Stimulated activated CD8-positive, alpha-beta memory T cell treated with anti-CD3 and anti-CD28 coated beads, Interleukin-7, amount 100 ng/mL, for 4 hours (primary cell): ENCODE measurements around the gene CTAGE6.
"Not testable (repeated sequence)": the region's sequence is repeated elsewhere in the genome, so short reads cannot be mapped to it uniquely, and the experiment has no call there.

Experiments
- DNase-seq, 2 donors: peaks; one replicate each; pipeline ENCODE4 v3.0.0-alpha.2; 2020; ENCODE audit warnings: low read depth in 2 of 2

Gene CTAGE6, protein sequence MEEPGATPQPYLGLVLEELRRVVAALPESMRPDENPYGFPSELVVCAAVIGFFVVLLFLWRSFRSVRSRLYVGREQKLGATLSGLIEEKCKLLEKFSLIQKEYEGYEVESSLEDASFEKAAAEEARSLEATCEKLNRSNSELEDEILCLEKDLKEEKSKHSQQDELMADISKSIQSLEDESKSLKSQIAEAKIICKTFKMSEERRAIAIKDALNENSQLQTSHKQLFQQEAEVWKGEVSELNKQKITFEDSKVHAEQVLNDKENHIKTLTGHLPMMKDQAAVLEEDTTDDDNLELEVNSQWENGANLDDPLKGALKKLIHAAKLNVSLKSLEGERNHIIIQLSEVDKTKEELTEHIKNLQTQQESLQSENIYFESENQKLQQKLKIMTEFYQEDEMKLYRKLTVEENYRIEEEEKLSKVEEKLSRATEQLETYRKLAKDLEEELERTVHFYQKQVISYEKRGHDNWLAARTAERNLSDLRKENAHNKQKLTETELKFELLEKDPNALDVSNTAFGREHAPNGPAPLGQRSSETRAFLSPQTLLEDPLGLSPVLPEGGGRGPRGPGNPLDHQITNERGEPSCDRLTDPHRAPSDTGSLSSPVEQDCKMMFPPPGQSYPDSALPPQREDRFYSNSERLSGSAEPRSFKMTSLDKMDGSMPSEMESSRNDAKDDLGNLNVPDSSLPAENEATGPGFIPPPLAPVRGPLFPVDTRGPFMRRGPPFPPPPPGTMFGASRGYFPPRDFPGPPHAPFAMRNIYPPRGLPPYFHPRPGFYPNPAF

DNA sequence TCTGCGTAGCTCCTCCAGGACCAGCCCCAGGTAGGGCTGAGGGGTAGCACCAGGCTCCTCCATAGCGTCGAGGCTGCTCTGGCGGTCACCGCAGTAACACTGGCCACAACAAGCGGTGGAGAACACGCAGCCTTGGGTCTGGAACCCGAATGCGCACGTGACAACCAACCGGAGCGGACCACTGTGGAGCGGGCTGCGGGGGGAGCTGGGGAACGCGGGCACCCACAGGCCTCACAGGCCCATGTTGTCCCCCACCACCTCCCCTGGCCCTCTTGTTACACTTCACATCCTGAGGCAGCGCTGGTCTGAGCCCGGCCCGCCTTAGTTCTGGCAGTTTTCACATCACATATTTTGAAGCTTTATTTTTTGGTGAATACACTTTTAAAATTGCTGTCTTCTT lies at the start of gene CTAGE6:
Gene CTAGE6, minus strand, starts transcription at position 101 of the 400 bp plus-strand sequence. Its CDS starts 38 bp downstream, at position 63.
- DNase-seq = not testable (repeated sequence)

DNA sequence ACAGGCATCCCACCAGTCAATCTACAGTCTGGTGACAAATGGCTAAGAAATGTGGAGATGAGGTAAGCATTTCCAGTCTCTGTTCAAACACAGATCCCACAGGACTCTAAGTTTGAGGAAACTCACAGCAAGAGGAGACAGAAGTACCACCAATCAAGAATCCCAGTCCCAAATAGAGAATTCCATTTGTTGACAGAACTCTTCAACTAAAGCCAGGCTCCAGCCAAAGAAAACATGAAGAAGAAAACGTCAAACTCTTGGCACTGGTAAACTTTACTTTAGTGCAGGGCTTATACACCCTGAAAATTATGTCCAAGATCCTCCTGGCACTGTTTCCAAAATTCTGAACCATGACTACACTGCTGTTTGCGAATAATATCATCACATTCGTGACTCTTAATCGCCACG lies 49.2 kb upstream of the CTAGE6 start:
- DNase-seq = not testable (repeated sequence)

DNA sequence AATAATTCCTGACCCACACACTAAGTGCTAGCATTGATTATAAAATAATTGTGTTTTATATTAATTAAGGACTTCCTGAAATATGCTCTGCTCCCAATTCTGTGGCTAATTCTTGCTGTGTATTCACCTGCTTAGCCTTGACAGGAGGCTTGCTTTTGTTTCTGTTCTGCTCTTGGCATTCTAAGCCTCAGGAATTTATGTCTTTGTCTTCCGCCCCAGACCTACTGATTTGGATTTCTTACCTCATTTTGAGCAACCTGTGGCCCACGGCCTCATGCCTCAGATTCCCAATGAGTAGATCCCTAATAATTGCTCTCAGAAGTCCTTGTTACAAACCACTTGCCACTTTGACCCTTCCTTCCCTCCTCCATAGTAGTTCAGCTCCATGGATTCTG lies 40.4 kb upstream of the CTAGE6 start:
- not testable (repeated sequence) for DNase-seq

DNA sequence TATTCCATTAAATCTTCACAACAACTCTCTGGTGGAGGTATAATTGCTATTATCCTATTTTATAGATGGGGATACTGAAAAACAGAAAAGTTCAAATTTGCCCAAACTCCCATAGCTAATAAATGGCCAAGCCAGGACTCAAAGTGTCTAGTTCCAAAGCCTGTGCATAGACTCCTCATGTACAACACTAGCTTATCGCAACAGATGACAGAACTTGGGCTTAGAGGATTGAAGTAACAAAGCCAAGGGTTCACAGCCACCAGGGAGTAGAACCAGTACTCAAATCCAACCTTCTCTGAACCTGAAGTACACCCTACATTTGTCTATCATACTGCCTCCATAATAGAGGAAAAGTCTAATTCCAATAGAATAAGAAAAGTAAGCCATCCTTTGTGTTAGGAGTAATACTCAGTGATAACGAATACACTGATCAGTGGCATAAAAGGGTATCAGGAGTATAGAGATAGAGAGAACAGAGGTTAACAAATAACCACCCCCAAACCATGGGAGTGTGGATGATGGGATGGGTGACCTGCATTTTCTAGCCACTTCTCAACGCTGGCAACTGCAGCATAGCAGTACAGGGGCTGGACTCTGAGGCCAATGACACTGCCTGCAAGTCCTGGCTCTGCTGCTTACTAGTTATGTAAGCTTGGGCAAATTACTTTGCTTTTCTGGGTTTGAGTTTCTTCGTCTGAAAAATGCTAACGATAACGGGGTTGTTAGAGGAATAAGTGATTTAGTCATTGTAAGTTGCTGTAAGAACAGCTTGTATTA lies 39.8 kb upstream of the CTAGE6 start:
- DNase-seq = not testable (repeated sequence)

DNA sequence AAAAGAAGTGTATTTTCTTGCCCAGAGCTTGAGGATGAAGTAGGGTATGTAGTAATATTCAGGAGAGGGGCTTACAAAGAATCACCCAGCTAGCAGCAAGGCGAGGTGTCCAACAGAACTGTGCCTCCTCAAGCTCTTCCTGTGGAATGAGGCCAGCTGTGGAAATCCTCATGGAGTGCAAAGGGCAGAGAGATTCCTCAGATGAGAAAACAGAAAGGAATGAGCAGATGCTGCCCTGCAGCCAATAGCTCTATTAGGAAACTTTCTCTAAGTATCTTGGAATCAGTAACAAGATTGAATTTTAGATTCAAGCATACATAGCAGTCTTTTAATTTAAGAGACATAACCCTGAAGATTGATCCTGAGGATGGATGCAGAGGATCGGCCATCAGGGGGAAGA lies 38.2 kb upstream of the CTAGE6 start:
- DNase-seq = not testable (repeated sequence)

DNA sequence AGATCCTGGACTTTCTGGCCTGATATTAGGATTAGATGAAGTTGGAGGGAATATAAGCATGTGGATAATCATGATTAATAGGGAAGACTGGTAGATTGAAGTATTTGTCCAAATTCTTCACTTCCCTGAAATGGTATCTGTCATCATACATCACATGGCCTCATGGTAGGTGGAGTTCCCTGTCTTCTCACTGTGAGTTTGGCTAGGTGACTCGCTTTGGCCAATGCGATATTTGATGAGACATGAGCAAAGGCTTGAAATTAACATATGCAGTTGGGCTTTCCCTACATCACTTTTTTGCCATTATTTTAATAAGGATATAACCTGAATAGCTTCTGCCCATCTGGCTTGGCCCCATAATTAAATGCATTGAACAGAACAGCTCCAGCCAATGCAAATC lies 35.1 kb upstream of the CTAGE6 start:
- not testable (repeated sequence) for DNase-seq

DNA sequence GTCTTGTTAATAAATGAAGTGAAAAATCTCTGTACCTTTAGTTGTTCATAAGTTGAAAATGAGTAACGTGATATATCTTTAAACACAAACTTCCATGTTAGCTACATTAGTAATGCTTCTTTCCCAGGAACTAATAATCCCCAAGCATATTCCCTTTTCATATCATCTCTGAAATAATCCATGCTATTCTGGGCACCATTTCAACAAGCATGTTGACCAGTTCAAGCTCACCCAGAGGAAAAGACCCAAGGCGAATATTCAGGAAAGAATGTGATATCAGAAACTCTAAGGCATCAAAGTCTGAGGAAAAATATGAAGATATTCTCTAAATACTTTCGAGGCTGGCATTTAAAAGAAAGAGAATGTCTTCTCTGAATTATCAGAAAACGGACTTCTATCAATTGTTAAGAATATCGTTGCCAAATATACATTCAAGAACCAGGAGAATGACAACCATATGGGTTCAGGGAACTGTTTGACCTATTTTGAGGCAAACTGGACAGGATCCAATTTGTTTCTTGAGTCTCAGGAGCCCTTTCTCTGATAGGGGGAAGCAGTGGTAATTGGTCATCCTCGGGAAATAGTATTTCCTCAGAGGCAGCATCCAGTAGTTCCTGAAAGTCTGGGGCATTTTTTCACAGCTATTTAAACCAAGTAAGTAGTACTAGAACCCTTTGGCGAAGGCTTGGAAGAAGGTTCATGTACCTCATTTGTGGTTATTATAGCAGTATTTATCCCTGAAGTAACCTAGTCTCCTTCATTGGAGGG lies 28.1 kb upstream of the CTAGE6 start:
- DNase-seq = not testable (repeated sequence)

DNA sequence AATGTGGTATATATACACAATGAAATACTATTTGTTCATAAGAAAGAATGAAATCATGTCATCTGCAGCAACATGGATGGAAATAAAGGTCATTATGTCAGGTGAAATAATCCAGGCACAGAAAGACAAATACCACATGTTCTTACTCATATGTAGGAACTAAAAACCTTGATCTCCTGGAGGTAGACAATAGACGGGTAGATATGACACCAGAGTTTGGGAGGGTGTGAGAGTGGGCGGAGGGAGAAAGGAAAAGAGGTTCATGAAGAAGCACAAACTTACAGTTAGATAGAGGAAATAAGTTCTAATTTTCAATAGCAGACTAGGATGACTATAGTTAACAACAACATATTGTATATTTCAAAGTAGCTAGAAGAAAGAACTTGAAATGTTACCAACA lies 22.1 kb upstream of the CTAGE6 start:
- not testable (repeated sequence) for DNase-seq

DNA sequence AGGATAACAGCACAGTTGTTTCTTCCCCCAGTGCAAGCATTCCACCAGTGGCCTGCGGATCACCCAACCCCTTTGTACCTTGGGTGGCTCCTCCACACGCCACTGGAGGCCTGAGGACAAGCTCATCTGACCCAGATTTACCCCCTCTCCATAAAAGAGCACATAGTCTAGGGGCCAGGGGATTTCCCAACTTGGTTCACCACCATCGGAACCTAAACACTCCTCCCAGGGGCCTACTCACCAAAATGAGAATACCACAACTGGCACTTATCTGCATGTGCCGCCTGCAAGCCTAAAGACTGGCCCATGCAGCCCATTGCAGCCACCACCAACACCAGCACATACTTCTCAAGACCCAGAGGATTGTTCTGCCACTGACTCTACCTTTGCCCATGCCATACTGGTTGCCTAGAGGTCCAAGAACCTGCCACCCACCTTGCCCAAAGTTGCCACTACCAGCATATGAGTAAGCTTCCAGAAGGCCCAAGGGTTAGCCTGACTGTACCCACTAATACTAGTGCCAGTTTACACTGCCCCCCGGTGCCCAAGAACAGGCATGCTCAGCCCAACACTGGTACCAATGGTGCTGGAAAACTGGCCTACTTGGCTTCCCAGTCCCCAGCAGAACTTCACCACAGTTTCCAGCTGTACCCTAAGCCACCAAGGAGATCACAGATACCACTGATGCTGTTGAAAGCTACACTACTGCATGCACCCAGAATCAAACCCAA lies 15.4 kb upstream of the CTAGE6 start:
- not testable (repeated sequence) for DNase-seq

DNA sequence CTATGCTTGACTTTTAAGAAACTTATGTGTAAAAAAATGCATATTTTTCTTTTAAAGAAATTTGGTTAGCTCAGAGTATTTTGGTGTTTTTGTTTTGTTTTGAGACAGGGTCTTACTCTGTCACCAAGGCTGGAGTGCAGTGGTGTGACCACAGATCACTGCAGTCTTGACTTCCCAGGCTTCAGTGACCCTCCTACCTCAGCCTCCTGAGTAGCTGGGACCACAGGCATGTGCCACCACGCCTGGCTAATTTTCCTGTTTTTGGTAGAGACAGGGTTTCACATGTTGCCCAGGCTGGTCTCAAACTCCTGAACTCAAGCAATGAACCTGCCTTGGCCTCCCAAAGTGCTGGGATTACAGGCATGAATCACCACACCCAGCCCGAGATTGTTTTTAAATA lies 10.0 kb upstream of the CTAGE6 start:
- not testable (repeated sequence) for DNase-seq

DNA sequence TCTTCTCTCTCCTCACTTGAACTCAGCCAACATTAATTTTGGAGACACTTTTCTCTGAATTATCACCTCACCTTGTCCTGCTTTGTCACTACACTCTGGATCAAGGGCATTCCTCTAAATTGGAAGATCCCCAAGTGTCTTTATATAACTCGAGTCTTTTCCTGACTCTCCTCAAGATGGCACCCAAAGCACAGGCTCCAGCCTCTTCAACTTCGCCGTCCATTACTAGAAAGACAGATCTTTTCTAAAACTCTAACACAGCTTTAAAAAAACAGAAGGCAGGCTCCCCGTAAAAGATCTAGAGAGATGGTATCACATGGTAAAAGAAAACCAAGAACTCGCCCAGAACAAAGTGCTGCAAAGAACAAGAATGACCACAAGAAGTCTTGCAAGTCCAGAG lies 8.2 kb upstream of the CTAGE6 start:
- not testable (repeated sequence) for DNase-seq

DNA sequence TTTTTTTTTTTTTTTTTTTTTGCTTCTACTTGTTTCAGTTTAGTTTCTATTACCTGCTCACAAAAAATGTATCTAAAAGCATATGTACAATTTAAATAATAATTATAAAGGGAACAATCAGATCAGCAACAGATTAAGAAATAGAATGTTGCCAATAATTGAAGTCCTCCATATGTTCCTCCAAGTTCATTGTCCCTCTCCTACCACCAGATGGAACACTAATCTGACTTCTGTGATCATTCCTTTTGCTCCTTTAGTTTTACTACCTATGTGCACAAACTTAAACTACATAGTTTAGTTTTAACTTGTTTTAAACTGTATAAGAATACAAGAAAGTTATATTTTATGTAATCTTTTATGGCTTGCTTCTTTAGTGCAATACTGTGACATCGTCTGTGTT lies 5.6 kb upstream of the CTAGE6 start:
- not testable (repeated sequence) for DNase-seq

DNA sequence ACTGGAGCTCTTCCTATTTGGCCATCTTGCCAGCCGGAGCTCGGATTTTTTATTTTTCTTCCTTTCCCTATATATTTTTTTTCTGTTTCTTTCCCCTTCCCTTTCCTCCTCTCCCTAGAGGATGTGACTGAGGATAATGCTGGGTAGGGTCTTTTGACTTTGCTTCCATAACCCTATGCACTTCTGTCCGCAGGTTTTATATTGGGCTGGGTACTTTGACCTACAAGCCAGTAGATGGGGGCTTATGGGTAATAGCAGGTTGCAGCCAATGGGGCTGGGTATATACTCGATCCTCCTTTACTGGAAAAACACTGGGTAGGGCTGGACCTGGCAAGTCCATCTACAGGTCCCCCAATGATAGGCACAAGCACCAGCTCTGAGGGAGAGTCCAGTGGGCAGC lies 12.2 kb downstream of the CTAGE6 start:
- not testable (repeated sequence) for DNase-seq

DNA sequence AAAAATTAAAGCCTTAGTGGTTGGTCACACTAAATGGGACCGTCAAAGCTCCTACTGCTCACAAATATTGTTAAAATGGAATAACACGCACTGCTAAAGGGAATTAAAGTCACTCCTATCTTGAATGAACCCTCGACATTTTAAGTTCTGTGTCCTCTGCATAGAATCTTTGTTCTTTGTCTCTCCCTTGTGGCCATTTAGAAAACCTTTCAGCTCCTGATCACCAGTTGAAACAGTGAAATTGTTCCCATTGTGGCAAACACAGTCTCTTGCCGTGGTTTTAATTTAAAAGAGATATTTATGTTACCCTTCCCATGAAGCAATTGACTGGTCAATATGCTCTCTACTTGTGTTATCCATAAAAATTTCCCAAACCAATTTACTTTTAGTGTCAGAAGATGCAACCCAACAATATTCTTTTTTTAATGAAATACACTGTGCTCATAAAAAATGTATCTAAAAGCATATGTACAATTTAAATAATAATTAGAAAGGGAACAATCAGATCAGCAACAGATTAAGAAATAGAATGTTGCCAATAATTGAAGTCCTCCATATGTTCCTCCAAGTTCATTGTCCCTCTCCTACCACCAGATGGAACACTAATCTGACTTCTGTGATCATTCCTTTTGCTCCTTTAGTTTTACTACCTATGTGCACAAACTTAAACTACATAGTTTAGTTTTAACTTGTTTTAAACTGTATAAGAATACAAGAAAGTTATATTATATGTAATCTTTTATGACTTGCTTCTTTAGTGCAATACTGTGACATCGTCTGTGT lies 20.3 kb downstream of the CTAGE6 start:
- not testable (repeated sequence) for DNase-seq

DNA sequence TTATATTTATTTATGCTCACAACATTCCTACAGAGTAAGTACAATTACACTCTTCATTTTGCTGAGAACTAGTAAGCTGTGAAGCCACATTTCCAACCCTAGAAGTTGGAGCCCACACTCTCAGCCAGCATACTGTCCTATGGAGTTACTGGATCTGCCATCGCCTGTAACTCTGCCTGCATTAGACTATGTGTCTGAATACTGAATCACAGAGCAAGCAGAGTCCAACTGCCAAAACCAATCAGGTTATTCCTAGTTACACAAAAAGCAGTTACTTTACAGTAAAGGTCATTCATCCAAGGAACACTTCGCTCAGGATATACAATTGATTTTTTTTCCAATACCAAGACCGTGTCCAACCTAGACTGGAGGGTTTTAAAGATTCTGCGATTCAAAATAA lies 21.5 kb downstream of the CTAGE6 start:
- no peak for DNase-seq

DNA sequence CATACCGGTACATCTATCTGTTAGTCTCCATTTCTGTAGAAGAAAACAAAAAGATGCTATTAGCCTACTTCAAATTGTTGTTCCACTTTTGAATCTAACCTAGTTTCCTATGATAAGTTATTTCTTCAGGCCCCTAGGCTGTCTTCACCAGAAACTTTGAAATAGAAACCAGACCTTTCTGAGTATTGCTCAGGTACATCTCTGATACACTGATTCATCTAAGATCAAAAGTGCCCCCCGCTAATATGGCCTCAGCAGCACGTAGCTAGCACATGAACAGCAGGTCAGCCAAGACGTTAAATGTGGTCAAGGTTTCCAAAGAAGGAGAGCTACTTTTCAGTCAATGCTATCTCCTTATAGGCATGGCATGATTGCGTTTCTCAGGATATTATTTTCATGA lies 23.6 kb downstream of the CTAGE6 start:
- DNase-seq = no peak

DNA sequence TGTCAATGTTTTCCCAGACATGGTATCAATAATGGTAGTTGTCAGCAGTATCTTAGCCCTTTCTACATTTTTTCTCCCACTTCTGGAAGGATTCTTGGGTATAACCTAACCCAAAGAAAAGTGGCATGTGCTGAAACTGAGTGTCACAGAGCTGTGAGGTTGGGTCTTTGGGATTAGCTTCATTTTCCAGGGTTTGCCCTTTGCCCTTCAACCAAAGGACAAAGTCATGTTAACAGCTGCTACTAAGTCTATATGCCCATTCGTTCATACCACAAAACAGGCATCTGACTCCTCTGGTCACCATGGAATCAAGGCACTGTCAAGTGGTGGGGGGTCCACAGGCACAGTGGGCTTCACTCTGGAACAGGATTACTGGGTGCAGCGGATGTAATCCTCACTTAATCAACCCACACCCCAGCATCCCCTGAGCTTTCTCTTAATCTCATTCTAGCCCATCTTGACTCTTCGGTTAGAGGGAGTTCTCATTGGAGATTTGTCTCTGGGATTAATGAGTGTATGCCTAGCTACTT lies 29.1 kb downstream of the CTAGE6 start:
- no peak for DNase-seq

DNA sequence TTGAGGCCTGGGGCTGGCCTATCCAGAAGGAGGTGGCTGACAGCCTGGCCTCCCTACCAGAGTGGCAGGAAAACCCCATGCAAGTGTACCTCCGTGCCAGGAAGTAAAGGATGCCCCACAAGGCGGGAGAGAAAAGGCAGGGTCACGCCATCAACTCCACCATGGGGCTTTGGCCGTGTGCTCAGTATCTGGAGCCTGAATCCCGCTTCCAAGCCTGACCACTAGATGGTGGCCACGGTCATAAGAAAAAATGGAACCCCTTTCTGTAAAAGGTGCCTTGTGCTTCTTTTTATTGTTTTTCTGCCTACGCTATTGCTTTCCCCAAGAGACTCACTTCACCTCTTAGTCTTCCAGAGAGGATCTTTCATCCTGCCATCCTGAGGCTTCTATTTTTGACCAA lies 29.9 kb downstream of the CTAGE6 start:
- not testable (repeated sequence) for DNase-seq

DNA sequence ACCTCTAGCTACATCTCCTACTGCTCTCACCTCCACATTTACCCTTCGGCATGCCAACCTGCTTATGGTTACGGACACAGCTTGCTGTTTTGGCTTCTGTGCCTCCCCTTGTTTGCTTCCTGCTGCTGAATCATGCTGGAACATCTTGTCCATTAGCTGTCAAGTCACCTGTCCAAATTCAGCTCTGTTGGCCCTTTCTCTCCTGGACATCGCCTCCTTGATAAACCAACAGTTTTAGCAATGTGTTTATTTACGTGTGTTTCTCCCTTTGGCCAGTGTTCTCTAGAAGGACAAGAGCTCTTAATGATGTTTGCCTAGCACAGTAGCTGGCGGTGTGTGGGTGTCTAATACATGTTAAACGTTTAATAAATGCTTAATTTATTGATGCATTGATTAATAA lies 31.4 kb downstream of the CTAGE6 start:
- DNase-seq = not testable (repeated sequence)

DNA sequence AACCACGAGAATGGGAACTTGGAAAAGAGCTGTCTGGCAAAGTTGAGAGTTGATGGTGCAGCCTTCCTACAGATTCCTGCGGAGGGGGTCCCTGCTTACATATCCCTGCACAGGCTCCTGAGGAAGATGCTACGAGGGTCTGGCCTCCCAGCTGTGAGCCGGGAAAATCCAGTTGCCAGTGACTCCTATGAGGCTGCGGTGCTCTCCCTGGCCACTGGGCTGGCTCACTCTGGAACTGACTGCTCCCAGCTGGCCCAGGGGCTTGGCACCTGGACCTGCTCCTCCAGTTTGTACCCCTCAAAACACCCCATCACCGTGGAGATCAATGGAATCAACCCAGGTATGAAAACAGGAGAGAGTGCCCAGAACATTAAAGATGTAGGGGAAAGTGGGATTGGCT lies 37.2 kb downstream of the CTAGE6 start:
- DNase-seq = not testable (repeated sequence)
